CD4-positive, CD25-positive, alpha-beta regulatory T cell (primary cell): ENCODE data around the gene NUP214. TPM values are rescaled to one million over a fixed set of nuclear protein-coding genes. Genes with fewer than 3 reads are reported as not detected.
"Not testable (repeated sequence)": the region's sequence is repeated elsewhere in the genome, so short reads cannot be mapped to it uniquely, and the experiment has no call there.

Experiments used
- ATAC-seq, 2 donors: fragments of 150-1000 bp; cut with Tn5 transposase; one replicate each; pipeline ENCODE4 v1.10.0; 2021; ENCODE audit warnings: low read depth in 2 of 2, moderate number of reproducible peaks in 2 of 2, moderate library complexity in 1 of 2
- DNase-seq, 3 donors: peaks; one replicate each; pipeline versions ENCODE4 v3.0.0 to v3.0.0-alpha.2; 2012 to 2022; ENCODE audit warnings: mixed read lengths in 1 of 3
- H3K27ac ChIP-seq: one replicate; pipeline ENCODE4 v1.7.0; 2013; ENCODE audit warnings: mild to moderate bottlenecking, low read length; ENCODE audit not compliant: insufficient read depth, poor library complexity, severe bottlenecking
- H3K27me3 ChIP-seq: one replicate; pipeline ENCODE4 v1.7.0; 2013; ENCODE audit warnings: low read length; ENCODE audit not compliant: control insufficient read depth, insufficient read depth
- H3K36me3 ChIP-seq: one replicate; pipeline ENCODE4 v1.7.0; 2013; ENCODE audit warnings: mild to moderate bottlenecking, low read length, moderate library complexity; ENCODE audit not compliant: control insufficient read depth, insufficient read depth
- H3K4me1 ChIP-seq: 2 replicates; pipeline ENCODE4 v1.7.0; 2013; ENCODE audit warnings: mild to moderate bottlenecking, low read length; ENCODE audit not compliant: insufficient read depth, control insufficient read depth, poor library complexity, severe bottlenecking
- H3K4me3 ChIP-seq: one replicate; pipeline ENCODE4 v1.7.0; 2013; ENCODE audit warnings: low read depth, mild to moderate bottlenecking, low read length, moderate library complexity
- H3K9me3 ChIP-seq, 2 experiments: 1 replicate in 1 of 2; 2 replicates in 1 of 2; pipeline ENCODE4 v1.7.0; 2013; ENCODE audit warnings: low read length in 2 of 2, mild to moderate bottlenecking in 1 of 2, moderate library complexity in 1 of 2; ENCODE audit not compliant: control insufficient read depth in 2 of 2
- H3K27ac Mint-ChIP-seq, 3 donors: one replicate each; pipeline ENCODE4 v1.8.0; 2020 to 2022; ENCODE audit warnings: mild to moderate bottlenecking in 3 of 3, mixed read lengths in 3 of 3, moderate library complexity in 2 of 3
- H3K27me3 Mint-ChIP-seq: one replicate; pipeline ENCODE4 v1.8.0; 2022; ENCODE audit warnings: mild to moderate bottlenecking, mixed read lengths
- H3K36me3 Mint-ChIP-seq: one replicate; pipeline ENCODE4 v1.8.0; 2020; ENCODE audit warnings: mixed read lengths
- H3K4me1 Mint-ChIP-seq, 4 donors: one replicate each; pipeline ENCODE4 v1.8.0; 2020 to 2022; ENCODE audit warnings: mixed read lengths in 4 of 4, mild to moderate bottlenecking in 1 of 4
- H3K4me3 Mint-ChIP-seq, 4 donors: one replicate each; pipeline ENCODE4 v1.8.0; 2020 to 2022; ENCODE audit warnings: mild to moderate bottlenecking in 4 of 4, mixed read lengths in 4 of 4, moderate library complexity in 3 of 4
- H3K9me3 Mint-ChIP-seq, 7 donors: one replicate each; pipeline ENCODE4 v1.8.0; 2020 to 2022; ENCODE audit warnings: mixed read lengths in 7 of 7, mild to moderate bottlenecking in 3 of 7, moderate library complexity in 2 of 7
- polyA plus RNA-seq, 4 donors: library from polyadenylated mRNA; unstranded; fragments of 300-500 nt; fragmentation: Illumina TruSeq; gene quantifications; one replicate each; pipeline ENCODE4 v1.2.3, GENCODE V29; 2021
- total RNA-seq: library from RNA; stranded (reverse); gene quantifications from one replicate; pipeline ENCODE4 v1.2.3, GENCODE V29; 2022

Gene NUP214
- total and polyA plus RNA-seq, 5 donors from 2014 or later, result 9.8 to 124 (median 14.8) TPM

GRCh38 chr9:131259916-131260597, 134.7 kb downstream of the NUP214 start:
- Mint-ChIP-seq H3K4me1 (peaks cover 11 to 85% (median 39%) of the 10 kb centered on the region in 4 donors), H3K9me3 (peaks cover 0 to 2% (median 0%) of the 10 kb centered on the region in 7 donors), H3K27me3 (no peaks in the 10 kb centered on the region), H3K36me3 (peaks cover 25% of the 10 kb centered on the region), H3K4me3 (peak overlapping the region in 3 of 4 donors; percentile 24 to 70 (median 32)), H3K27ac (peak overlapping the region in 2 of 3 donors; percentile 51 to 95)
- Histone ChIP-seq H3K4me3 (no peak overlapping the region), H3K27ac (peak overlapping the region; percentile 47), H3K36me3 (peaks cover 50% of the 10 kb centered on the region), H3K27me3 (no peaks in the 10 kb centered on the region), H3K4me1 (peaks cover 90% of the 10 kb centered on the region), H3K9me3 (no peaks in the 10 kb centered on the region)
- no peak for DNase-seq
- ATAC-seq, result no peak

DNA sequence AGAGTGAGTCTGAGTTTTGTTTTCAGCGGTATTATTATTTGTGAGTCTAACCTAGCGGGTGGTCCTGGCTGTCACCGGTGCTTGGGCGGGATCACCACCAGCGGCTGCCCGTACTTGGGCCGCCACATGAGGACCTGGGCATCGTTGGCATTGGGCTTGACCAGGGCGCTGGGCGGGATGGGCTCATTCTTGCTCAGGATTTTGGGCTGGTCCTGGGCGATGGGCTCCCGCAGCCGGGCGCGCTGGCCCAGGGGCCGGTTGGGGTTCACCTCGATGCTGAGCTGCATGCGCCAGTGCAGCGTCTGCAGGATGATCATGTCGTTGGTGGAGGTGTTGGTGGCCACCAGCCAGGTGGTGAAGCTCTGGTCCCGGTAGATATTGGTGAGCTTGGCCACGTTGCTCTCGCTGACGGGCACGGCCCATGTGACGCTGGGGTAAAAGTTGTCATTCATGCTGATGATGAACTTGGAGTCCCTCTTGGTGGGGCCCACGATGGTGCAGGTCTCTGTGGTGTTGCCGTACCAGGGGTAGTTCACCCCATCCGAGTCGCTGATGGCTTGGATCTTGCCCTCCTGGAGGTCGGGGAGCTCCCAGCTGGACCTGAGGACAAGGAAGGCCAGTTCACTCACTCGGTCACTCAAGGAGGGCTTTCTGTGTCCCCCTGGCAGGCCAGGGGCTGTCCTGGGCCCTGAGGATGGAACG, 135.5 kb downstream of the NUP214 start:
- H3K27me3 ChIP-seq, result no peaks in the 10 kb centered on the region
- H3K36me3 Mint-ChIP-seq, result peaks cover 25% of the 10 kb centered on the region
- H3K4me1 Mint-ChIP-seq, result peaks cover 11 to 84% (median 40%) of the 10 kb centered on the region in 4 donors
- no peaks in the 10 kb centered on the region for H3K27me3 Mint-ChIP-seq
- peak overlapping the region; percentile 51 to 91 (median 52) for H3K27ac Mint-ChIP-seq
- ATAC-seq (no peak), DNase-seq (no peak)
- H3K4me3 ChIP-seq, result no peak overlapping the region
- peaks cover 0 to 2% (median 0%) of the 10 kb centered on the region in 7 donors for H3K9me3 Mint-ChIP-seq
- H3K27ac ChIP-seq, result peak overlapping the region; percentile 50
- H3K36me3 ChIP-seq, result peaks cover 50% of the 10 kb centered on the region
- peak overlapping the region in 3 of 4 donors; percentile 24 to 70 (median 32) for H3K4me3 Mint-ChIP-seq
- peaks cover 90% of the 10 kb centered on the region for H3K4me1 ChIP-seq
- H3K9me3 ChIP-seq, result no peaks in the 10 kb centered on the region

DNA sequence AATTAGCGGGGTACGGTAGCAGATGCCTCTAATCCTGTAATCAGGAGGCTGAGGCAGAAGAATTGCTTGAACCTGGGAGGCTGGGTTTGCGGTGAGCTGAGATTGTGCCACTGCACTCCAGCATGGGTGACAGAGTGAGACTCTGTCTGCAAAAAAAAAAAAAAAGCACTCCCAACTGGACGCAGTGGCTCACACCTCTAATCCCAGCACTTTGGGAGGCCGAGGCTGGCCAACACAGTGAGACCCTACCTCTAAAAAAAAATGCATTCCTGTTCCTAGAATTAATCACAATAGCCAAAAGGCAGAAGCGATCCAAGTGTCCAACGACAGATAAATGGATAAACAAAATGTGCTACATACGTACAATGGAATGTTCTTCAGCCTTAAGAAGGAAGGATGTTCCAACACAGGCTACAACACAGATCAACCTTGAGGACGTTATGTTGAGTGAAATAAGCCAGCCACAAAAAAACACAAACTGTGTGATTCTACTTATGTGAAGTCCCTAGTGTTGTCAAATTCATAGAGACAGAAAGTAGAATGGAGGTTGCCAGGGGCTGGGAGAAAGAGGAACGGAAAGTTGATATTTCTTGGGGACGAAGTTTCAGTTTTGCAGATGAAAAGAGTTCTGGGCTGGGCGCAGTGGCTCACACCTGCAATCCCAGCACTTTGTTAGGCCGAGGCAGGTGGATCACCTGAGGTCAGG, 137.1 kb downstream of the NUP214 start:
- Mint-ChIP-seq H3K9me3 (no peaks in the 10 kb centered on the region), H3K4me3 (peak overlapping the region; percentile 64 to 97 (median 86)), H3K27ac (peak overlapping the region; percentile 89 to 98 (median 96)), H3K4me1 (peaks cover 10 to 85% (median 46%) of the 10 kb centered on the region in 4 donors), H3K36me3 (peaks cover 29% of the 10 kb centered on the region), H3K27me3 (no peaks in the 10 kb centered on the region)
- H3K4me1 ChIP-seq, result peaks cover 90% of the 10 kb centered on the region
- H3K27ac ChIP-seq, result peak overlapping the region; percentile 55
- H3K27me3 ChIP-seq, result no peaks in the 10 kb centered on the region
- no peaks in the 10 kb centered on the region for H3K9me3 ChIP-seq
- H3K4me3 ChIP-seq, result no peak overlapping the region
- DNase-seq (no peak), ATAC-seq (no peak)
- peaks cover 50% of the 10 kb centered on the region for H3K36me3 ChIP-seq

DNA sequence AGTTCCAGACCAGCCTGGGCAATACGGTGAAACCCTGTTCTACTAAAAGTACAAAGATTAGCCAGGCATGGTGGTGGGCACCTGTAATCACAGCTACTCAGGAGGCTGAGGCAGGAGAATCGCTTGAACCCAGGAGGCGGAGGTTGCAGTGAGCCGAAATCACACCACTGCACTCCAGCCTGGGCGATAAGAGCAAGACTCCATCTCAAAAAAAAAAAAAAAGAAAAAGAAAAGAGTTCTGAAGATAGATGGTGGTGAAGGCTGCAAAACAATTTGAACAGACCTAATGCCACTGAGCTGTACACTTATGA, 137.6 kb downstream of the NUP214 start:
- Histone ChIP-seq H3K27ac (peak overlapping the region; percentile 55), H3K36me3 (peaks cover 50% of the 10 kb centered on the region), H3K4me1 (peaks cover 89% of the 10 kb centered on the region)
- not testable (repeated sequence) for DNase-seq, H3K27me3 ChIP-seq, H3K9me3 Mint-ChIP-seq, H3K27me3 Mint-ChIP-seq, ATAC-seq, H3K9me3 ChIP-seq, H3K4me3 ChIP-seq
- Mint-ChIP-seq H3K36me3 (peaks cover 29% of the 10 kb centered on the region), H3K4me1 (peaks cover 10 to 83% (median 43%) of the 10 kb centered on the region in 4 donors), H3K27ac (peak overlapping the region; percentile 89 to 98 (median 96)), H3K4me3 (peak overlapping the region; percentile 64 to 97 (median 86))

DNA sequence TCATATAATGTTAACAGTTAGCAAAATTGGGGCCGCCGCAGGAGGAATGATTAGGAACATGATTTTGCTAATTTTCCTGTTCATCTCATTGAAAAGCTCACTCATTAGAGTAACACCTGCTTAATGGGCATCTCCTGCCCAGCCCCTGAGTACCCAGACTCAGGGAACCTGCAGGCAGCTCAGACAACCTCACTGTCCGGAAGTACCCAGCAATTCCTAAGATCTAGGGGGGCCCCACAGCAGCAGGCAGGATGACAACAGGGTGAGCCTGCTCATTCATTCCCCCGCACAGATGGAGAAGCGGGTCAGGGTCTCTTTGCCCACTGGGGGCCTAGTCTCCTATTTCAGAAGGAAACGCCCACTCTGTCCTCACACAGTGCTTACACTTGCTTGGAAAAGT, 138.3 kb downstream of the NUP214 start:
- DNase-seq (no peak), ATAC-seq (no peak)
- peak overlapping the region; percentile 94 to 99 (median 98) for H3K27ac Mint-ChIP-seq
- peaks cover 47% of the 10 kb centered on the region for H3K36me3 ChIP-seq
- no peak overlapping the region for H3K4me3 ChIP-seq
- no peaks in the 10 kb centered on the region for H3K9me3 Mint-ChIP-seq
- H3K27me3 ChIP-seq, result no peaks in the 10 kb centered on the region
- peak overlapping the region; percentile 86 to 99 (median 93) for H3K4me3 Mint-ChIP-seq
- H3K36me3 Mint-ChIP-seq, result peaks cover 29% of the 10 kb centered on the region
- peaks cover 10 to 86% (median 42%) of the 10 kb centered on the region in 4 donors for H3K4me1 Mint-ChIP-seq
- peaks cover 3% of the 10 kb centered on the region for H3K27me3 Mint-ChIP-seq
- H3K4me1 ChIP-seq, result peaks cover 88% of the 10 kb centered on the region
- H3K27ac ChIP-seq, result peak overlapping the region; percentile 90
- H3K9me3 ChIP-seq, result no peaks in the 10 kb centered on the region

DNA sequence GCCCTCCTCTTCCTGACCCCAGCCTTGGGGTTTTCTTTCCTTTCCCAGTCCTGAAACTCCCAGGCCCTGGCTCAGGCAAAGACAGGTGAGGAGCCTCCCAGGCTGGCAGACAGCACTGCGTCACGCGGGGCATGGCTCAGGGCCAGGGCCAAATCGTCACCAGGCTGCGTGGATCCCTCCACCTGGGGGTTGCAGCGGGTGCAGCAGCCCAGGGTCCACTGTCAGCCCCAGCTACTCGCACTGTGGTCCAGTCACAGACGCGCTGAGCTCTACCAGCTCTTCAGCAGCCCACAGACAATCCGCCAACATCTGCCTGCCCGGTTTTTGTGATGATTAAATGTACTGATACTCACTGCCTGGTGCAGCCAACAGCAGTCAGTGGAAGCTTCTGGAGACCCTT, 138.8 kb downstream of the NUP214 start:
- H3K4me3 ChIP-seq, result no peak overlapping the region
- H3K36me3 Mint-ChIP-seq, result peaks cover 29% of the 10 kb centered on the region
- H3K4me1 Mint-ChIP-seq, result peaks cover 10 to 86% (median 46%) of the 10 kb centered on the region in 4 donors
- peak overlapping the region; percentile 94 to 99 (median 98) for H3K27ac Mint-ChIP-seq
- H3K27me3 ChIP-seq, result no peaks in the 10 kb centered on the region
- H3K4me3 Mint-ChIP-seq, result peak overlapping the region; percentile 86 to 99 (median 93)
- no peaks in the 10 kb centered on the region for H3K9me3 ChIP-seq
- H3K27ac ChIP-seq, result peak overlapping the region; percentile 90
- peaks cover 41% of the 10 kb centered on the region for H3K36me3 ChIP-seq
- peaks cover 86% of the 10 kb centered on the region for H3K4me1 ChIP-seq
- DNase-seq, result peak in 2 of 3 donors; percentile 33 to 34
- no peaks in the 10 kb centered on the region for H3K9me3 Mint-ChIP-seq
- no peak for ATAC-seq
- peaks cover 8% of the 10 kb centered on the region for H3K27me3 Mint-ChIP-seq

GRCh38 chr9:131266266-131267229, 141.2 kb downstream of the NUP214 start:
- H3K4me1 ChIP-seq, result peaks cover 93% of the 10 kb centered on the region
- Mint-ChIP-seq H3K4me1 (peaks cover 16 to 91% (median 60%) of the 10 kb centered on the region in 4 donors), H3K27ac (peak overlapping the region; percentile 98 to 100 (median 99)), H3K36me3 (peaks cover 24% of the 10 kb centered on the region), H3K4me3 (peak overlapping the region; percentile 89 to 100 (median 98)), H3K9me3 (no peaks in the 10 kb centered on the region), H3K27me3 (peaks cover 9% of the 10 kb centered on the region)
- peaks cover 19% of the 10 kb centered on the region for H3K36me3 ChIP-seq
- H3K4me3 ChIP-seq, result peak overlapping the region; percentile 75
- ATAC-seq, result peak; percentile 27 to 30
- no peaks in the 10 kb centered on the region for H3K9me3 ChIP-seq
- H3K27me3 ChIP-seq, result no peaks in the 10 kb centered on the region
- peak overlapping the region; percentile 90 for H3K27ac ChIP-seq
- DNase-seq, result peak; percentile 32 to 72 (median 44)
